ENCODE measurements around the gene TTC1.
"Not testable (repeated sequence)": the region's sequence is repeated elsewhere in the genome, so short reads cannot be mapped to it uniquely, and the experiment has no call there.

Gene TTC1

GRCh38 chr5:159995907-159996306, 13.0 kb upstream of the TTC1 start:
- no peak for DNase-seq (ENCODE audit: low read depth in 1 of 2, low spot score in 1 of 2)

GRCh38 chr5:160001457-160001856, 7.5 kb upstream of the TTC1 start:
- no peak for DNase-seq (ENCODE audit: low read depth in 1 of 2, low spot score in 1 of 2)

GRCh38 chr5:160007514-160007913, 1.4 kb upstream of the TTC1 start:
- no peak for DNase-seq (ENCODE audit: low read depth in 1 of 2, low spot score in 1 of 2)

- not testable (repeated sequence) for DNase-seq (ENCODE audit: low read depth in 1 of 2, low spot score in 1 of 2)
These were observed 436 bp upstream of the TTC1 start for GRCh38 chr5:160008529-160008876.

GRCh38 chr5:160009591-160009989, 651 bp downstream of the TTC1 start:
- DNase-seq (ENCODE audit: low read depth in 1 of 2, low spot score in 1 of 2), result no peak

GRCh38 chr5:160011471-160011870, 2.5 kb downstream of the TTC1 start:
- no peak for DNase-seq (ENCODE audit: low read depth in 1 of 2, low spot score in 1 of 2)

GRCh38 chr5:160014197-160014596, 5.3 kb downstream of the TTC1 start:
- DNase-seq (ENCODE audit: low read depth in 1 of 2, low spot score in 1 of 2), result not testable (repeated sequence)

GRCh38 chr5:160018945-160019625, 10.1 kb downstream of the TTC1 start:
- DNase-seq (ENCODE audit: low read depth in 1 of 2, low spot score in 1 of 2), result no peak

GRCh38 chr5:160020266-160020770, 11.4 kb downstream of the TTC1 start:
- DNase-seq (ENCODE audit: low read depth in 1 of 2, low spot score in 1 of 2), result no peak

GRCh38 chr5:160020964-160021363, 12.0 kb downstream of the TTC1 start:
- DNase-seq (ENCODE audit: low read depth in 1 of 2, low spot score in 1 of 2), result no peak

- no peak for DNase-seq (ENCODE audit: low read depth in 1 of 2, low spot score in 1 of 2)
These were observed 13.0 kb downstream of the TTC1 start for GRCh38 chr5:160021831-160022446.

- no peak for DNase-seq (ENCODE audit: low read depth in 1 of 2, low spot score in 1 of 2)
These were observed 14.3 kb downstream of the TTC1 start for GRCh38 chr5:160023007-160023907.

- no peak for DNase-seq (ENCODE audit: low read depth in 1 of 2, low spot score in 1 of 2)
These were observed 15.1 kb downstream of the TTC1 start for GRCh38 chr5:160023908-160024630.

GRCh38 chr5:160029004-160029403, 20.1 kb downstream of the TTC1 start:
- DNase-seq (ENCODE audit: low read depth in 1 of 2, low spot score in 1 of 2), result no peak

GRCh38 chr5:160029540-160030139, 20.7 kb downstream of the TTC1 start:
- no peak for DNase-seq (ENCODE audit: low read depth in 1 of 2, low spot score in 1 of 2)

GRCh38 chr5:160030631-160031377, 21.9 kb downstream of the TTC1 start:
- no peak for DNase-seq (ENCODE audit: low read depth in 1 of 2, low spot score in 1 of 2)

- no peak for DNase-seq (ENCODE audit: low read depth in 1 of 2, low spot score in 1 of 2)
These were observed 24.8 kb downstream of the TTC1 start for GRCh38 chr5:160033546-160034252.

GRCh38 chr5:160036243-160036642, 27.3 kb downstream of the TTC1 start:
- DNase-seq (ENCODE audit: low read depth in 1 of 2, low spot score in 1 of 2), result no peak

- no peak for DNase-seq (ENCODE audit: low read depth in 1 of 2, low spot score in 1 of 2)
These were observed 27.9 kb downstream of the TTC1 start for GRCh38 chr5:160036884-160037283.

All from stimulated activated CD4-positive, alpha-beta T cell treated with anti-CD3 and anti-CD28 coated beads, Interleukin-15, amount 100 ng/mL, for 1 hour (primary cell).